Endothelial cell of umbilical vein (primary cell): Measurements from ENCODE around the gene UBE3B. TPM values are rescaled to one million over a fixed set of nuclear protein-coding genes. Genes with fewer than 3 reads are reported as not detected.

ENCODE experiments used
- BruUV-seq: library from RNA; stranded (reverse); fragments of 400-500 nt; replicated peaks from 2 replicates; lab custom pipeline; 2021; lab: Mats Ljungman, UMichigan
- CTCF ChIA-PET: fragments of 300-600, 350-600 bp; sonication (Branson Sonifier 250); formaldehyde crosslinking; loops from one replicate; lab custom pipeline; 2021; ENCODE audit warnings: antibody characterized with exemption, inconsistent platforms; lab: Charles Lee
- POLR2A ChIA-PET: fragments of 300-600, 350-600 bp; sonication (Branson Sonifier 250); formaldehyde crosslinking; loops from one replicate; lab custom pipeline; 2021; ENCODE audit warnings: antibody characterized with exemption, inconsistent platforms; lab: Charles Lee
- DNase-seq: peaks from one replicate; pipeline ENCODE4 v3.0.0-alpha.2; 2011; ENCODE audit warnings: low read depth, low spot score
- FAIRE-seq: peaks from 2 replicates; lab custom pipeline; 2011; peaks lifted over from hg19 to GRCh38; lab: Jason Lieb, UNC
- H2AFZ ChIP-seq: 2 replicates; pipeline ENCODE4 v1.6.0; 2012; ENCODE audit warnings: low read depth, low read length, control low read depth, inconsistent platforms
- H3K27ac ChIP-seq: 2 replicates; pipeline ENCODE4 v1.5.1; 2011; ENCODE audit warnings: low read depth, mild to moderate bottlenecking, control low read depth, low read length, moderate library complexity; ENCODE audit not compliant: insufficient read depth
- H3K27me3 ChIP-seq, 2 experiments: 2 replicates each; pipeline versions ENCODE4 v1.6.0 to v1.6.1; 2011; ENCODE audit warnings: low read length in 2 of 2, mixed read lengths in 1 of 2; ENCODE audit not compliant: control insufficient read depth in 2 of 2, insufficient read depth in 2 of 2
- H3K36me3 ChIP-seq, 2 experiments: 2 replicates in 1 of 2; 3 replicates in 1 of 2; pipeline ENCODE4 v1.5.1; 2011; ENCODE audit warnings: low read length in 2 of 2, mild to moderate bottlenecking in 1 of 2, moderate library complexity in 1 of 2; ENCODE audit not compliant: control insufficient read depth in 2 of 2, insufficient read depth in 2 of 2; ENCODE audit errors: extremely low read depth in 1 of 2
- H3K4me1 ChIP-seq: 3 replicates; pipeline ENCODE4 v1.5.1; 2011; ENCODE audit warnings: mild to moderate bottlenecking, low read length; ENCODE audit not compliant: control insufficient read depth, insufficient read depth; ENCODE audit errors: extremely low read depth
- H3K4me2 ChIP-seq: 2 replicates; pipeline ENCODE4 v1.6.1; 2011; ENCODE audit warnings: low read length, control low read depth, mixed read lengths; ENCODE audit not compliant: insufficient read depth
- H3K4me3 ChIP-seq, 3 experiments: fragments of 200-600 bp in 1 of 3; sonication (generic), shearing (Covaris generic) in 1 of 3; replicated peaks in 1 of 3; 2 replicates each; pipeline ENCODE4 v1.5.1; 2011 to 2016; ENCODE audit warnings: control low read depth in 3 of 3, low read length in 3 of 3, mild to moderate bottlenecking in 2 of 3, inconsistent platforms in 1 of 3, low read depth in 1 of 3, moderate library complexity in 1 of 3; ENCODE audit not compliant: insufficient read depth in 1 of 3
- H3K79me2 ChIP-seq: 2 replicates; pipeline ENCODE4 v1.6.0; 2012; ENCODE audit warnings: low read length, inconsistent platforms; ENCODE audit not compliant: control insufficient read depth, insufficient read depth
- H3K9ac ChIP-seq: replicated peaks from 2 replicates; pipeline ENCODE3; 2011; ENCODE audit warnings: low read length, control low read depth; ENCODE audit not compliant: insufficient read depth; ENCODE audit errors: extremely low read depth
- H3K9me1 ChIP-seq: replicated peaks from 3 replicates; pipeline ENCODE4 v1.6.0; 2011; ENCODE audit warnings: mild to moderate bottlenecking, low read length; ENCODE audit not compliant: control insufficient read depth, insufficient read depth; ENCODE audit errors: extremely low read depth
- H3K9me3 ChIP-seq: replicated peaks from 2 replicates; pipeline ENCODE4 v1.5.1; 2012; ENCODE audit warnings: low read length, inconsistent platforms; ENCODE audit not compliant: control insufficient read depth, insufficient read depth
- H4K20me1 ChIP-seq: replicated peaks from 2 replicates; pipeline ENCODE3; 2011; ENCODE audit warnings: mild to moderate bottlenecking, low read length; ENCODE audit not compliant: control insufficient read depth, insufficient read depth; ENCODE audit errors: extremely low read depth
- EZH2 ChIP-seq: IDR thresholded peaks from 2 replicates; pipeline ENCODE4 v1.6.1; 2012; ENCODE audit warnings: borderline replicate concordance, low read depth, mild to moderate bottlenecking, moderate library complexity, low read length, inconsistent platforms; ENCODE audit not compliant: severe bottlenecking
- FOS ChIP-seq: IDR thresholded peaks from 2 replicates; pipeline ENCODE4 v1.6.1; 2011; ENCODE audit warnings: mild to moderate bottlenecking, low read length, moderate library complexity, borderline replicate concordance; ENCODE audit not compliant: insufficient read depth
- GATA2 ChIP-seq: IDR thresholded peaks from 2 replicates; pipeline ENCODE4 v1.7.0; 2011; ENCODE audit warnings: low read depth, mild to moderate bottlenecking, moderate library complexity, mixed read lengths, low read length; ENCODE audit not compliant: insufficient read length, insufficient read depth
- JUN ChIP-seq: IDR thresholded peaks from 2 replicates; pipeline ENCODE4 v1.6.1; 2011; ENCODE audit warnings: borderline replicate concordance, low read depth; ENCODE audit not compliant: insufficient read length, insufficient read depth
- MYC ChIP-seq: IDR thresholded peaks from one replicate; pipeline ENCODE4 v1.6.1; 2011; ENCODE audit warnings: mild to moderate bottlenecking, low read depth, low read length
- POLR2A ChIP-seq: IDR thresholded peaks from 2 replicates; pipeline ENCODE4 v1.6.1; 2012; ENCODE audit warnings: low read depth, mild to moderate bottlenecking, control low read depth, low read length
- POLR2AphosphoS5 ChIP-seq: IDR thresholded peaks from 2 replicates; pipeline ENCODE4 v1.6.1; 2012; ENCODE audit warnings: low read depth, mild to moderate bottlenecking, control low read depth, low read length, moderate library complexity; ENCODE audit not compliant: insufficient read depth
- dilution Hi-C: fragments of 300-500 bp; cut with MboI; formaldehyde crosslinking; loops from one replicate; pipeline ENCODE4 v1.15.0; 2019; ENCODE audit warnings: low sequenced_read_pairs; ENCODE audit not compliant: extremely low pct_ligation_motif_present
- intact Hi-C: fragments of 100-400 bp; cut with micrococcal nuclease; formaldehyde crosslinking; loops from one replicate; pipeline ENCODE4 v1.10.0; 2022
- polyA plus RNA-seq, 4 experiments: library from polyadenylated mRNA; depleted of rRNA in 3 of 4; stranded (reverse) in 3 of 4; unstranded in 1 of 4; fragments of >200 nt; gene quantifications; 2 replicates each; pipeline versions ENCODE4 v1.2.1 to v1.2.3, GENCODE V29; 2011 to 2012; ENCODE audit warnings: missing spikeins in 1 of 4
- total RNA-seq: library from RNA; stranded (reverse); gene quantifications from 2 replicates; pipeline ENCODE4 v1.2.3, GENCODE V29; 2021
- TF ChIP-seq, protein P1 (sequence below): IDR thresholded peaks from 2 replicates; pipeline ENCODE4 v1.6.1; 2011; ENCODE audit not compliant: insufficient read depth, insufficient read length
- TF ChIP-seq, protein P2 (sequence below), 2 donors: IDR thresholded peaks; 1 replicate in 1 of 2; 2 replicates in 1 of 2; pipeline ENCODE4 v1.5.1; 2011; ENCODE audit warnings: low read length in 2 of 2, mild to moderate bottlenecking in 2 of 2, moderate library complexity in 2 of 2, control low read depth in 1 of 2, inconsistent platforms in 1 of 2, low read depth in 1 of 2; ENCODE audit not compliant: insufficient read depth in 1 of 2; ENCODE audit errors: extremely low read depth in 1 of 2

UBE3B gene
- total and polyA plus RNA-seq, 2 donors (not counting 3 experiments of a cell fraction or from before 2014, with no cell fraction given): 24.9 to 40.8 TPM

DNA sequence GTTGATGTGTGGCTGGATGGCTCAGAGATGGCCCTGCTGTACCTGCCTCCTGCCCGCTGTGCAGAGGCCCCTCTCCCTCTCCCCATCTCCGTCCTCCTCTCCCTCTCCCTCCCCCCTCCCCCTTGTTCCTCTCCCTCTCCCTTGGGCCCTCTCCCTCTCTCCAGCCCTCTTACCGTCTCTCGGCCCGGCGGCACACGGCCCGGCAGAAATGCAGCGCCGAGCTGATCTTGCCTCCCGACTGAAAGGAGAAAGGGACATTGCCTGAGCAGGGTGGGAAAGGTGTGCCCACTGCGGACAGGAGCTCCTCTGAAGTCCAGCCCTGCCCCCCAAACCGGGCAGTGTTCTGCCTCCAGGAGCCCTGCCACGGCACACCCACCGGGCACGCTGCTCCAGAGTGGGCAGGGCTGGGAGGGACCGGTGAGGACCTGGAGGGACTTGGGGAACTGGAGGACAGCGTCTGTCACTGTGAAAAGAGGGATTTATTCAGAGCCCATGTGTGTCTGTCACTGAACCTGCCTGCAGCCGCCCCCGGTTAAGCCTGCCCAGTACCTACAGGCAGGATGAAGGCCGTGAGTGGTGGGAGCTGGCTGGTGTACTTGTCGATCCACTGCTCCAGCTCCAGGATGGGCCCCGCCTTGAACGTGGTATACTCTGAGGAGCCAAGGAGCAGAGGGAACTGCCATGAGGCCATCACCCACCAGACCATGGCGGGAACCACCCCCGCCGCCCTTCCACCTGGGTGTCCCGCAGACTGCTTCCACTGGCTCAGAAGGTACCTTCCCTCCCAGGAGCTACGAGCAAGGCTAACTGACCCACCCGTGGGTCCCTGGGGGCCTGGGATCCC lies 83.7 kb downstream of the UBE3B start:
- no peaks in the 10 kb centered on the region for H3K79me2 ChIP-seq
- BruUV-seq: no TSS peak
- H3K4me1 ChIP-seq: no peaks in the 10 kb centered on the region
- no peak overlapping the region for H3K4me3 ChIP-seq
- dilution Hi-C loops: no loop called here
- intact Hi-C loops: no loop called here
- TF ChIP-seq FOS: no peak
- TF ChIP-seq GATA2: no peak
- TF ChIP-seq, protein P1, sequence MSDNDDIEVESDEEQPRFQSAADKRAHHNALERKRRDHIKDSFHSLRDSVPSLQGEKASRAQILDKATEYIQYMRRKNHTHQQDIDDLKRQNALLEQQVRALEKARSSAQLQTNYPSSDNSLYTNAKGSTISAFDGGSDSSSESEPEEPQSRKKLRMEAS: no peak
- TF ChIP-seq POLR2A: no peak
- TF ChIP-seq JUN: no peak
- TF ChIP-seq MYC: no peak
- TF ChIP-seq, protein P2, sequence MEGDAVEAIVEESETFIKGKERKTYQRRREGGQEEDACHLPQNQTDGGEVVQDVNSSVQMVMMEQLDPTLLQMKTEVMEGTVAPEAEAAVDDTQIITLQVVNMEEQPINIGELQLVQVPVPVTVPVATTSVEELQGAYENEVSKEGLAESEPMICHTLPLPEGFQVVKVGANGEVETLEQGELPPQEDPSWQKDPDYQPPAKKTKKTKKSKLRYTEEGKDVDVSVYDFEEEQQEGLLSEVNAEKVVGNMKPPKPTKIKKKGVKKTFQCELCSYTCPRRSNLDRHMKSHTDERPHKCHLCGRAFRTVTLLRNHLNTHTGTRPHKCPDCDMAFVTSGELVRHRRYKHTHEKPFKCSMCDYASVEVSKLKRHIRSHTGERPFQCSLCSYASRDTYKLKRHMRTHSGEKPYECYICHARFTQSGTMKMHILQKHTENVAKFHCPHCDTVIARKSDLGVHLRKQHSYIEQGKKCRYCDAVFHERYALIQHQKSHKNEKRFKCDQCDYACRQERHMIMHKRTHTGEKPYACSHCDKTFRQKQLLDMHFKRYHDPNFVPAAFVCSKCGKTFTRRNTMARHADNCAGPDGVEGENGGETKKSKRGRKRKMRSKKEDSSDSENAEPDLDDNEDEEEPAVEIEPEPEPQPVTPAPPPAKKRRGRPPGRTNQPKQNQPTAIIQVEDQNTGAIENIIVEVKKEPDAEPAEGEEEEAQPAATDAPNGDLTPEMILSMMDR (IDR thresholded peaks at IDR 0.05; ENCODE audit: extremely low read depth in 1 of 2, insufficient read depth in 1 of 2, low read depth in 1 of 2, low read length in 2 of 2): no peak
- TF ChIP-seq POLR2AphosphoS5: no peak
- no peak for TF ChIP-seq EZH2
- POLR2A ChIA-PET: no interaction called here
- no peak overlapping the region for H2AFZ ChIP-seq
- DNase-seq (no peak), FAIRE-seq (no peak)
- peaks cover 2% of the 10 kb centered on the region in 2 experiments for H3K36me3 ChIP-seq
- H3K4me2 ChIP-seq: no peak overlapping the region
- H3K9ac ChIP-seq: no peak overlapping the region
- CTCF ChIA-PET: interaction anchor here (1.2 kb wide), 1 partner anchor 42 kb away, joined by 3 read pairs; no protein-coding TSS in a partner anchor
- no peaks in the 10 kb centered on the region for H3K9me1 ChIP-seq
- no peaks in the 10 kb centered on the region for H3K9me3 ChIP-seq
- H4K20me1 ChIP-seq: no peaks in the 10 kb centered on the region
- no peaks in the 10 kb centered on the region for H3K27me3 ChIP-seq
- no peak overlapping the region for H3K27ac ChIP-seq
